ENCODE measurements around the gene KIFC3.

DNA sequence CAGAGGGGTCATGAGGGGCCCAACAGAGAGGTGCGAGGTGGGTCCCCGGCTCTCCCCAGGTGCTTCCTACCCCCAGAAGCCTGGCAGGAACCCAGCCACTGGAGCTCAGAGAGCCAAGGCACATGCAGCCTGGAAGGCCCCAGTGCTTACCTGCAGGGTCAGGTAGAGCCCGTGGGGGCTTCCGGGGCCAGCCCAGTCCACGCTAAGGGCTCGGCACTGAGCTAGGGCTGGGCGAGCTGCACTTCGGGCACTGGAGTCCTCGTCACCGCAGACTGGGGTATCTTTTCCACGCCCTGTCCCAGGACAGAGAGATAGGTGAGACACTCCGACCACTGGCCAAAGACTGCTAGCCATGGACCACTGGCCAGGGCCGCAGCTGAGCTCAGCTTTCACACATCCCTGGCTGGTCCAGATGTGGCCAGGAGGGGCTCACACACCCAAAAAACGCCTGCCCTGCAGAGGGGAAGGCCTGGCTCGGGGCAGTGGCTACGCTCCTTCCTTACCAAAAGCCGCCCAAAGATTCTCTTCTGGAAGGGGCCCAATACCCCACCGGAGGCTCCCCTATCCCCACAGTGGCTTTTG, 7.4 kb downstream of the KIFC3 start:
- TF ChIP-seq, protein P1, sequence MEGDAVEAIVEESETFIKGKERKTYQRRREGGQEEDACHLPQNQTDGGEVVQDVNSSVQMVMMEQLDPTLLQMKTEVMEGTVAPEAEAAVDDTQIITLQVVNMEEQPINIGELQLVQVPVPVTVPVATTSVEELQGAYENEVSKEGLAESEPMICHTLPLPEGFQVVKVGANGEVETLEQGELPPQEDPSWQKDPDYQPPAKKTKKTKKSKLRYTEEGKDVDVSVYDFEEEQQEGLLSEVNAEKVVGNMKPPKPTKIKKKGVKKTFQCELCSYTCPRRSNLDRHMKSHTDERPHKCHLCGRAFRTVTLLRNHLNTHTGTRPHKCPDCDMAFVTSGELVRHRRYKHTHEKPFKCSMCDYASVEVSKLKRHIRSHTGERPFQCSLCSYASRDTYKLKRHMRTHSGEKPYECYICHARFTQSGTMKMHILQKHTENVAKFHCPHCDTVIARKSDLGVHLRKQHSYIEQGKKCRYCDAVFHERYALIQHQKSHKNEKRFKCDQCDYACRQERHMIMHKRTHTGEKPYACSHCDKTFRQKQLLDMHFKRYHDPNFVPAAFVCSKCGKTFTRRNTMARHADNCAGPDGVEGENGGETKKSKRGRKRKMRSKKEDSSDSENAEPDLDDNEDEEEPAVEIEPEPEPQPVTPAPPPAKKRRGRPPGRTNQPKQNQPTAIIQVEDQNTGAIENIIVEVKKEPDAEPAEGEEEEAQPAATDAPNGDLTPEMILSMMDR (IDR thresholded peaks at IDR 0.05), result no peak
- TF ChIP-seq EP300 (IDR thresholded peaks at IDR 0.05) (no peak), POLR2AphosphoS5 (IDR thresholded peaks at IDR 0.05) (no peak)
